Measurements from ENCODE around the gene CFAP61.

DNA sequence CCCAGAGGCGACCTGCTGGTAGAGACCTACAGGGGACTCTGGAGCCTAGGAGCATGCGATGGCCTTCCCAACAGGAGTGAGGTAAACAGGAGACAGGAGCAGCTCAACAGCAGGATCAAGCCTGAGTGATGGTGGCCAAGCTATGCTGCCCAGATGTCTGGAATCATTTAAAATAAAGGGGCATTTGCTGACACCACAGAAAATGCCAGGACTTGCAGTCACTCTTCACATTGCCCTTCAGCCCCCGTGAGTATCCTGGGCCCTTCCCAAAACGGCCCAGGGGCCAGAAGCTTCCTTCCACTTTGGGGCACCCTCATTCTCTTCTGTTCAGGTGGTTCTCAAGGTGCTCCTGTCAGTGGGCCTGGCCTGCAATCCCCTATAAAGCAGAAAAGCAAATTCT lies 338.8 kb downstream of the CFAP61 start:
- TF ChIP-seq, protein P1, sequence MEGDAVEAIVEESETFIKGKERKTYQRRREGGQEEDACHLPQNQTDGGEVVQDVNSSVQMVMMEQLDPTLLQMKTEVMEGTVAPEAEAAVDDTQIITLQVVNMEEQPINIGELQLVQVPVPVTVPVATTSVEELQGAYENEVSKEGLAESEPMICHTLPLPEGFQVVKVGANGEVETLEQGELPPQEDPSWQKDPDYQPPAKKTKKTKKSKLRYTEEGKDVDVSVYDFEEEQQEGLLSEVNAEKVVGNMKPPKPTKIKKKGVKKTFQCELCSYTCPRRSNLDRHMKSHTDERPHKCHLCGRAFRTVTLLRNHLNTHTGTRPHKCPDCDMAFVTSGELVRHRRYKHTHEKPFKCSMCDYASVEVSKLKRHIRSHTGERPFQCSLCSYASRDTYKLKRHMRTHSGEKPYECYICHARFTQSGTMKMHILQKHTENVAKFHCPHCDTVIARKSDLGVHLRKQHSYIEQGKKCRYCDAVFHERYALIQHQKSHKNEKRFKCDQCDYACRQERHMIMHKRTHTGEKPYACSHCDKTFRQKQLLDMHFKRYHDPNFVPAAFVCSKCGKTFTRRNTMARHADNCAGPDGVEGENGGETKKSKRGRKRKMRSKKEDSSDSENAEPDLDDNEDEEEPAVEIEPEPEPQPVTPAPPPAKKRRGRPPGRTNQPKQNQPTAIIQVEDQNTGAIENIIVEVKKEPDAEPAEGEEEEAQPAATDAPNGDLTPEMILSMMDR (IDR thresholded peaks at IDR 0.05; ENCODE audit: insufficient read depth, low read length, poor library complexity, severe bottlenecking), result no peak
- TF ChIP-seq EZH2phosphoT487 (conservative IDR thresholded peaks at IDR 0.05; ENCODE audit: low read length), result no peak
